Caki2 (cell line): ENCODE data around the gene MAZ. TPM values are rescaled to one million over a fixed set of nuclear protein-coding genes. Genes with fewer than 3 reads are reported as not detected.
A peak's percentile ranks its signal among the peaks of the same experiment; 100 is the strongest.
"Not testable (repeated sequence)": the region's sequence is repeated elsewhere in the genome, so short reads cannot be mapped to it uniquely, and the experiment has no call there.

Source experiments
- DNase-seq: peaks from one replicate; pipeline ENCODE4 v3.0.0-alpha.2; 2015; ENCODE audit warnings: low read depth
- in situ Hi-C: cut with HindIII; loops from 2 replicates; pipeline ENCODE4 v1.10.0; 2016; ENCODE audit warnings: low sequenced_read_pairs, low pct_unique_long_range_greater_than_20kb, mixed read lengths
- total RNA-seq: library from RNA; depleted of rRNA; stranded (reverse); fragments of >200 nt; shearing (Covaris generic); gene quantifications from 2 replicates; pipeline ENCODE4 v1.2.3, GENCODE V29; 2014; ENCODE audit warnings: low replicate concordance

Gene MAZ
- total RNA-seq, 1 experiment from 2014 or later = 403 TPM

GRCh38 chr16:29816694-29817441 is 10.5 kb downstream of the MAZ start:
- in situ Hi-C loops = no loop called here
- peak; percentile 83 for DNase-seq

GRCh38 chr16:29818082-29818481 is 11.8 kb downstream of the MAZ start:
- in situ Hi-C loops = no loop called here
- DNase-seq = no peak

- no peak for DNase-seq
- in situ Hi-C loops = no loop called here
These were observed 13.2 kb downstream of the MAZ start for GRCh38 chr16:29819506-29819905.

DNA sequence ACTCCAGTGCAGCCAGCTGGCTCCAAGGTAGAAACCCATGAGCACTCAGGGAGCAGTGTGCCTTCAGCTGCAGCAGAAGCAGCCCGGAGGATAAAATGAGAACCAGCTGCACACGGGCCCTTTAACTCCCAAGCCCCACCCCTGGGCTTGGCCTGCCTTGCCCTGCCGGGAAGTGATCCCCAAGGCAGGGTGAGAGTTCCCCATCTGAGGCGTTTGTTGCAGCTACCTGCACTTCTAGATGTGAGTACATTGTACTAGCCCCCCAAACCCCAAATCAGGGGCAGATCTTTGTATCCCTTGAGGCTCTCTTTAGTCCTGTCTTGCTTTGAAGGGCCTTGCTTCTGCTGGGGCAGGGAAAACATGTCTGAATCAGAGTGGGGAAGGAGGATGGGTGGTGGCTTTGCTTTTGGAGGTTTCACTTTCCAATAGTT is 14.0 kb downstream of the MAZ start, which contains the start of gene MVP:
Gene MVP, plus strand, starts transcription at position 192 of the 431 bp plus-strand sequence. CDS start 10,088 bp downstream, outside the sequence.
- peak; percentile 68 for DNase-seq
- in situ Hi-C loops = no loop called here

DNA sequence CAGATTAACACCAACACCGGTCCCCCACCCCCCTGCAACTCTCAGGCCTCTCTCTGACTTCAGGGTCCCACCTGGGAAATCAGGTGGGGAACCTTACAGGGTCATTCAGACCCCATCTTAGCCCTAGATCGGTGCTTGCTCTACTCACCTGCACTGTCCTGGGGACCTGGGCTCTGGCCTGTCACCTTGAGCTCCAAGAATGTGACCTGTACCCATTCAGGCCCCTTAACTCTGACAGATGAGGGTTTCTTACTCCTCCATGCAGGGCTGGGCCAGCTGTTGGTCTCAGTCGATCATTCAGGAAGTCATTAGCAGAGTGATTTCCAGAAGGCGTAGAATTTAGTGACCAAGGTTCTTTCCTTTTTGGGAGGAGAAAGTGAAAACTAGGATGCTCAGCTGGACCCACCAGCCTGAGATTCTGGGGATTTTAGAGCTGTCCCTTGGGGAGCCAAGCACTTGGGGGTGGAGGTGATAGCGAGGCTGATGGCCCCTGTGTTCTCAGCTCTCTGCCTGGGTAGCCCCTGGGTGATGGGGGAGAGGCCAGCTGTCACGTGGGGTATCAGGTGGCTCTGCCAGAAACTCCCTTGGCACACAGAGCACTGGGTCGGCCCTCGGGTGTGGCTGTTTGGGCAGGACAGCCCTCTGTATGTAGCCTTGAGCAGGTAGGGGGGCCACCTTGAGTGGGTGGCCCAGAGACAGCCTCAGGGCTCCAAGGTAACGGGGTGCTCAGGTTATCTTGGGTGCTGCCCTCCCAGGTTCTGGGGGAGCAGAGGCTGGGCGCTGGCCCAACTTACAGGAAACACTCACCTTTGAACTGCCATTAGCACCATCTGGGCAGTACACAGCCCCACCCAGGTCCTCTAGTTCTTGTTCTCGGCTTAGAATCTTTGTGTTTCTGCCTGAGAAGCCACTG is 14.7 kb downstream of the MAZ start:
- DNase-seq = peak; percentile 79
- in situ Hi-C loops = no loop called here

DNA sequence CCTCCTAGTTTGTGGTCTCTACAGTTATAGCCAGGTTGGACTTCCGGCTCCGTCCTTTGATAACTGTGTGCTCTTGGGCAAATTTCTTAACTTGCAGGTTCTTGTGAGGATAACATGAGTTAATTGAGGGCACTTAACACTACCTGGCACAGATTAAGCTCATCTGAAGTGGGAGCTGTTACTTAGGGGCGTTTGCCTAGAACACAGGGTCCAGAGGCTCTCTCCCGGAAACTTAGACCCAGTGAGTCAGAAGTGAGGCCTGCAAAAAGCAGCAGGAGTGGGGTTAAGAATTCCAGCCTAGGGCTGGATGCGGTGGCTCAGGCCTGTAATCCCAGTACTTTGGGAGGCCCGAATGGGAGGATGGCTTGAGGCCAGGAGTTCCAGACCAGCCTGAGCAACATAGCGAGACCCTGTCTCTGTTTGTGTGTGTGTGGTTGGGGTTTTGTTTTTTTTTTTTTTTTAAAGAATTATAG is 15.3 kb downstream of the MAZ start:
- DNase-seq = peak; percentile 74
- in situ Hi-C loops = no loop called here

GRCh38 chr16:29824589-29825144 is 18.3 kb downstream of the MAZ start:
- peak; percentile 79 for DNase-seq
- in situ Hi-C loops = no loop called here

DNA sequence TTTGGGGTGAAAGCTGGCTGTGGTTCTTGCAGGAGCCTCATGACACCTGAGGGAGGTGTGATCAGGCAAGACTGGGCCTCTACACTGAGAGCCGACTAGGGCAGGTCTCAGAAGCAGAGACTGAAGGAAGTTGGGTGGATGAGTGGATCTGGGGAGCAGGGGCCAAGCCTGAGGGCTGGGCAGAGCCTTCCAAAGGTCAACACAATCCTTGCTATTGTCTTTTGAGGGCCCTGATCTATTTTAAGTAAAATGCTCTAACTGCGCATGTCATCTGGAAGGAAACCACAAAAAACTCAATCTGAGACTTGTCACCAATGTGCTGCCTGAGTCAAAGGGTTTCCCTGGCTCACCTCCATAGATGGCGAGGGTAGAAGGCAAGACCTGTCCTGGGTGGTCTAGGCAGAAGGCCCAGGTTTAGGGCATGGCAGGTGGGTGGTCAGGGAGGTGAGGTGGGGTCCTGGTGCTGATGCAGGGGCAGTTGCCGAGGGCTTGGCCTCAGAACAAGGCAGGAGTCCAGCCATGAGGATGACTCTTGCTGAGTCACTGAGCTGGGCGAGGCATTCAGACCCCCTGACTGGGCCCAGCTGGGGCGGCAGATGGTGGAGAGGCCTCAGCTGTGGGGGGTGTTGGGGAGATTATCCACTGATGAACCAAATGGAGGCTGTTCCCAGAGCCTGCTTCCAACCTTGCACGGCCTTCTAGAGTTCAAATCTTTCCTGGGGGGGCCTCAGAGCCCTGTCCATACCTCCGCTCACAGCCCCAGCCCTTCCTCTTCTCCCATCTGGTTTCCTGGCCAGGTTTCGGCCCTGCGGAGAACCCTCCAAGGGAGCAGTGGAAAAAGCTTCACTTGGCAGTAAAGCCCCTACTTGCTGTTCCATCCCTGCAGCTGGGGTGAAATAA is 19.1 kb downstream of the MAZ start:
- in situ Hi-C loops = no loop called here
- peak; percentile 70 for DNase-seq

DNA sequence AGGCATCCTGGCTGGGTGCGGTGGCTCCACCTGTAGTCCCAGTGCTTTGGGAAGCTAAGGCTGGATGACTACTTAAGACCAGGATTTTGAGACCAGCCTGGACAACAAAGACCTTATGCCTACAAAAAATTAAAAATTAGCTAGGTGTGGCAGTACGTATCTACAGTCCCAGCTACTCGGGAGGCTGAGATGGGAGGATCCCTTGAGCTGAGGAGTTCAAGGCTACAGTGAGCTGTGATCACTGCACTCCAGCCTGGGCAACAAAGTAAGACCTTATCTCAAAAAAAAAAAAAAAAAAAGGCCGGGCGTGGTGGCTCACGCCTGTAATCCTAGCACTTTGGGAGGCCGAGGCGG is 20.0 kb downstream of the MAZ start:
- DNase-seq = no peak
- in situ Hi-C loops = no loop called here

DNA sequence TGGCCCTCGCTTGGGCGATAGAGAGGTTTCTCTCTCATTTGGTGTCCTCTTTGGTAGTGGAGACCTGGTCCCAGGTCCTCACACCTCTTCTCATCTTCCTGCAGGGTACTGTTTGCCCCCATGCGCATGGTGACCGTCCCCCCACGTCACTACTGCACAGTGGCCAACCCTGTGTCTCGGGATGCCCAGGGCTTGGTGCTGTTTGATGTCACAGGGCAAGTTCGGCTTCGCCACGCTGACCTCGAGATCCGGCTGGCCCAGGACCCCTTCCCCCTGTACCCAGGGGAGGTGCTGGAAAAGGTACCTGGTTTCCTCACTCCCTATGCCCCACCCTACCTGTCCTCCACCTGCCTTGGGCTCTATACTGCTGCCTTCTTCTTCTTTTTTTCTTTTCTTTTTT is 24.4 kb downstream of the MAZ start:
- no peak for DNase-seq
- in situ Hi-C loops = no loop called here

- in situ Hi-C loops = no loop called here
- DNase-seq = no peak
These were observed 25.2 kb downstream of the MAZ start for GRCh38 chr16:29831490-29831889.

DNA sequence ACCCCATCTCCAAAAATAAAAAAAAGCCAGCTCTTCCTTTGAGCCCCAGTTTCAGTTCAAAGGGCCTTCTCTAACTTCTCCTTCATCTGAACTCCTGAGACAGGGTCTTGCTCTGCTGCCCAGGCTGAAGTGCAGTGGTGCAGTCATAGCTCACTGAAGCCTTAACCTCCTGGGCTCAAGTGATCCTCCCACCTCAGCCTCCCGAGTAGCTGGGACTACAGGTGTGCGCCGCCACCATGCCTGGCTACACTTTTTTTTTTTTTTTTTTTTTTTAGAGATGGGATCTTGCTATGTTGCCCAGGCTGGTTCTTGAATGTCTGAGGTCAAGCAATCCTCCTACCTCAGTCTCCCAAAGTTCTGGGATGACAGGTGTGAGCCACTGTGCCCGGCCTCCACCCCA is 26.9 kb downstream of the MAZ start:
- DNase-seq, in situ Hi-C loops: not testable (repeated sequence)

GRCh38 chr16:29834079-29834478 is 27.8 kb downstream of the MAZ start:
- in situ Hi-C loops = no loop called here
- no peak for DNase-seq

GRCh38 chr16:29835926-29836325 is 29.6 kb downstream of the MAZ start:
- DNase-seq = peak; percentile 71
- in situ Hi-C loops = no loop called here

- in situ Hi-C loops = no loop called here
- no peak for DNase-seq
These were observed 30.3 kb downstream of the MAZ start for GRCh38 chr16:29836623-29837022.

DNA sequence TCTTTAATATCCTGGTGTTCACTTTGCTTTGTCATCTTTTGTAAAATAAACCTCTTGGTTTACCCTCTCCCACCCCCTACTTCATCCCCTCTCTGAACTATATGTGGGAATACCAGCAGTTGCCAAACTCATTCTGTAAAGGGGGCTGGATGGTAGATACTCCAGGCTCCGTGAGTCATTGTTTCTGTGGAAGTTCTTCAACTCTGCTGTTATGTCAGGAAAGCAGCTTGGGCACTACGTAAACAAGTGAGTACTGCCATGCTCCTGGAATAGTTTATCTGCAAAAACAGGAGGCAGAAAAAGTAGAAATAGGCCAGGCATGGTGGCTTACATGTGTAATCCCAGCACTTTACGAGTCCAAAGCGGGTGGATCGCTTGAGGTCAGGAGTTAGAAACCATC is 31.5 kb downstream of the MAZ start:
- no peak for DNase-seq
- in situ Hi-C loops = no loop called here

DNA sequence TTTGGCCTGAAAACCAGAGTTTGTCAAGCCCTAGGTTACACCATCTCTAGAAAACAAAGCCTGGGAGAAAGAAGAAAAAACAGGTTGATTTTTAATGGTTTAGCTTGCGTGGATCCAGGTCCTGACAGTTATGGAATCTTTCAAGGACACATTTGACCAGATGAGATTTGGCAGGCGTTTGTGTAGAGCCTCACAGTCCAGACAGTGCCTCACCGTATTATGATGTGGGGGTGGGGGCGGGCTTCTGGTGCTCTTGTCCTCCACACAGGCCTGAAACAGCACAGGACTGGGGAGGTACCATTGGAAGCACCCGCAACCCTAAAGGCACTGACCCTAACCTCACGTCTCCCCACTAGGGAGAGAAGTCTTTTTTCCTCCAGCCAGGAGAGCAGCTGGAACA is 33.5 kb downstream of the MAZ start:
- in situ Hi-C loops = no loop called here
- DNase-seq = no peak

GRCh38 chr16:29840240-29840639 is 33.9 kb downstream of the MAZ start:
- no peak for DNase-seq
- in situ Hi-C loops = no loop called here
